ENCODE measurements around the gene KRT23.

KRT23 gene

DNA sequence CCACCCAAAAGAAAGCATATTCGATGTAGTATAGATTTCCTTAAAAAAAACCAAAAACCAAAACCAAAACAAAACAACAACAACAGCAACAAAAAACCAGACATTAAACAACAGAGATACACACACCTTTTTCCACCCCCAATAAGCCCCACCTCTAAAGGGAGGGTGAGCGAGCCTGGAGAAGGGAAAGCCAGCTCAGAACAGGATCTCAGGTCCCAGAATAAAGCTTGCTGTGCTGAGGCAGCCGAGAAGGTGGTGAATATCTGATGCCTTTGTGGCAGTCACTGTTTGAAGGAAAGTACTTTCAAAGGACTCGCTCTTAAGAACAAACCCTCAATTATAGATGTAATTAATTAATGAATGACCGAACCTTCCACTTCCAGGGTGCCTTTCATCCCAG lies 470 bp downstream of the KRT23 start:
- TF ChIP-seq SPI1 (IDR thresholded peaks at IDR 0.05; ENCODE audit: borderline replicate concordance, low read depth) (no peak), GABPA (IDR thresholded peaks at IDR 0.05; ENCODE audit: low read depth) (no peak), POLR2AphosphoS5 (IDR thresholded peaks at IDR 0.05; ENCODE audit: low read depth) (no peak)
- TF ChIP-seq, protein P1, sequence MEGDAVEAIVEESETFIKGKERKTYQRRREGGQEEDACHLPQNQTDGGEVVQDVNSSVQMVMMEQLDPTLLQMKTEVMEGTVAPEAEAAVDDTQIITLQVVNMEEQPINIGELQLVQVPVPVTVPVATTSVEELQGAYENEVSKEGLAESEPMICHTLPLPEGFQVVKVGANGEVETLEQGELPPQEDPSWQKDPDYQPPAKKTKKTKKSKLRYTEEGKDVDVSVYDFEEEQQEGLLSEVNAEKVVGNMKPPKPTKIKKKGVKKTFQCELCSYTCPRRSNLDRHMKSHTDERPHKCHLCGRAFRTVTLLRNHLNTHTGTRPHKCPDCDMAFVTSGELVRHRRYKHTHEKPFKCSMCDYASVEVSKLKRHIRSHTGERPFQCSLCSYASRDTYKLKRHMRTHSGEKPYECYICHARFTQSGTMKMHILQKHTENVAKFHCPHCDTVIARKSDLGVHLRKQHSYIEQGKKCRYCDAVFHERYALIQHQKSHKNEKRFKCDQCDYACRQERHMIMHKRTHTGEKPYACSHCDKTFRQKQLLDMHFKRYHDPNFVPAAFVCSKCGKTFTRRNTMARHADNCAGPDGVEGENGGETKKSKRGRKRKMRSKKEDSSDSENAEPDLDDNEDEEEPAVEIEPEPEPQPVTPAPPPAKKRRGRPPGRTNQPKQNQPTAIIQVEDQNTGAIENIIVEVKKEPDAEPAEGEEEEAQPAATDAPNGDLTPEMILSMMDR (IDR thresholded peaks at IDR 0.05; ENCODE audit: insufficient read depth, low read length): no peak
- TF ChIP-seq, protein P2, sequence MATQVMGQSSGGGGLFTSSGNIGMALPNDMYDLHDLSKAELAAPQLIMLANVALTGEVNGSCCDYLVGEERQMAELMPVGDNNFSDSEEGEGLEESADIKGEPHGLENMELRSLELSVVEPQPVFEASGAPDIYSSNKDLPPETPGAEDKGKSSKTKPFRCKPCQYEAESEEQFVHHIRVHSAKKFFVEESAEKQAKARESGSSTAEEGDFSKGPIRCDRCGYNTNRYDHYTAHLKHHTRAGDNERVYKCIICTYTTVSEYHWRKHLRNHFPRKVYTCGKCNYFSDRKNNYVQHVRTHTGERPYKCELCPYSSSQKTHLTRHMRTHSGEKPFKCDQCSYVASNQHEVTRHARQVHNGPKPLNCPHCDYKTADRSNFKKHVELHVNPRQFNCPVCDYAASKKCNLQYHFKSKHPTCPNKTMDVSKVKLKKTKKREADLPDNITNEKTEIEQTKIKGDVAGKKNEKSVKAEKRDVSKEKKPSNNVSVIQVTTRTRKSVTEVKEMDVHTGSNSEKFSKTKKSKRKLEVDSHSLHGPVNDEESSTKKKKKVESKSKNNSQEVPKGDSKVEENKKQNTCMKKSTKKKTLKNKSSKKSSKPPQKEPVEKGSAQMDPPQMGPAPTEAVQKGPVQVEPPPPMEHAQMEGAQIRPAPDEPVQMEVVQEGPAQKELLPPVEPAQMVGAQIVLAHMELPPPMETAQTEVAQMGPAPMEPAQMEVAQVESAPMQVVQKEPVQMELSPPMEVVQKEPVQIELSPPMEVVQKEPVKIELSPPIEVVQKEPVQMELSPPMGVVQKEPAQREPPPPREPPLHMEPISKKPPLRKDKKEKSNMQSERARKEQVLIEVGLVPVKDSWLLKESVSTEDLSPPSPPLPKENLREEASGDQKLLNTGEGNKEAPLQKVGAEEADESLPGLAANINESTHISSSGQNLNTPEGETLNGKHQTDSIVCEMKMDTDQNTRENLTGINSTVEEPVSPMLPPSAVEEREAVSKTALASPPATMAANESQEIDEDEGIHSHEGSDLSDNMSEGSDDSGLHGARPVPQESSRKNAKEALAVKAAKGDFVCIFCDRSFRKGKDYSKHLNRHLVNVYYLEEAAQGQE (IDR thresholded peaks at IDR 0.05; ENCODE audit: insufficient replicate concordance, low read depth): no peak
- no peak for DNase-seq (ENCODE audit: low read depth in 1 of 2, low spot score in 1 of 2)
- Histone ChIP-seq H3K27ac (replicated peaks) (no peak overlapping the region), H3K27me3 (ENCODE audit: insufficient read depth, poor library complexity, severe bottlenecking) (no peaks in the 10 kb centered on the region), H3K4me3 (replicated peaks; ENCODE audit: insufficient read depth, low read length) (no peak overlapping the region)

DNA sequence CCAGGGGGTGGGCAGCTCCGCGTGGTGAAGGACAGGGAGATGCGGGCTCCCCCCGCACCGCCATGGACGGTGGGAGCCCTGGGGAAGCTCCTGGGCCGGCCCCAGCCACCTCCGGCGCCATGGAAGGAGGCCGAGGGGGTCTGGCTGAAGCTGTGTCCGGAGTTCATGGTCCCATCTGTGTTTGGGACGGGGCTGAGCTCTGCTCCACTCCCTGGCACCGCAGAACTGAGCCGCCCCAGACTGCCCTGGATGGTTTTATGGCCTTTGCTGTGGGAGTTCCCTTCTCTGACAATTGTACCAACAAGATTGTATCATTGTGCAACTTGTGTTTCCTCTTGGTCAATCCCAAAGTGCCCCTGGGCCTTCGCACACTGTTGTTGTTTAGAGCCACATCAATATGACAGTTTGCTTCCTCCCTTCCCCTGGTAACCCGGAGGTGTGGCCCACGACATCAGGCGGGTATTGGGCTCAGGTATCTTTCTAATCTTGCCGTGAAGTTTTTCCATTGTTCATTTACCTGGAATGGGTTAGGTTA lies 942 bp downstream of the KRT23 start:
- H3K4me3 ChIP-seq (replicated peaks; ENCODE audit: insufficient read depth, low read length): no peak overlapping the region
- TF ChIP-seq SPI1 (IDR thresholded peaks at IDR 0.05; ENCODE audit: borderline replicate concordance, low read depth) (no peak), GABPA (IDR thresholded peaks at IDR 0.05; ENCODE audit: low read depth) (no peak), POLR2AphosphoS5 (IDR thresholded peaks at IDR 0.05; ENCODE audit: low read depth) (no peak)
- TF ChIP-seq, protein P1 (IDR thresholded peaks at IDR 0.05; ENCODE audit: insufficient read depth, low read length): no peak
- TF ChIP-seq, protein P2 (IDR thresholded peaks at IDR 0.05; ENCODE audit: insufficient replicate concordance, low read depth): no peak
- H3K27ac ChIP-seq (replicated peaks): no peak overlapping the region
- no peaks in the 10 kb centered on the region for H3K27me3 ChIP-seq (ENCODE audit: insufficient read depth, poor library complexity, severe bottlenecking)
- peak in 1 of 2 experiments; percentile 5 for DNase-seq (ENCODE audit: low read depth in 1 of 2, low spot score in 1 of 2)

DNA sequence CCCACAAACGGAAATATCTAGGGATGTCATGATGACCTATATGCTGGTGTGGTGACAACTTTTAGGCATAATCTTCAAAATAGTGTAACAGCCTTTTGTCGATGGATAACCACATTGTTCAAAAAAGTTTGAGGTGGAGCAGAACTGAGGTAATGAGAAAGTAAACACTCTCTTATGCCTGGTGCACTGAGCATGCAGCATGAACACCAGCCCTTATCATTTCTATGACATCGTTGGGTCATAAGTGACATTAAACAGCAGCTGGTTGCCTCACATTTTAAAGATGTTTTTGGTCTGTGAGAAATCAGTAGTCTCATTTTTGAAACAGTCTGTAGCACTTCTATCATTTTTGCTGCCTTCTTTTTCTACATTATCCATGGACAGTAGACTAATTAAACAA lies 1.8 kb downstream of the KRT23 start:
- Histone ChIP-seq H3K27me3 (ENCODE audit: insufficient read depth, poor library complexity, severe bottlenecking) (no peaks in the 10 kb centered on the region), H3K27ac (replicated peaks) (no peak overlapping the region), H3K4me3 (replicated peaks; ENCODE audit: insufficient read depth, low read length) (no peak overlapping the region)
- DNase-seq (ENCODE audit: low read depth in 1 of 2, low spot score in 1 of 2): no peak
- TF ChIP-seq, protein P2 (IDR thresholded peaks at IDR 0.05; ENCODE audit: insufficient replicate concordance, low read depth): no peak
- TF ChIP-seq SPI1 (IDR thresholded peaks at IDR 0.05; ENCODE audit: borderline replicate concordance, low read depth) (no peak), GABPA (IDR thresholded peaks at IDR 0.05; ENCODE audit: low read depth) (no peak), POLR2AphosphoS5 (IDR thresholded peaks at IDR 0.05; ENCODE audit: low read depth) (no peak)
- TF ChIP-seq, protein P1 (IDR thresholded peaks at IDR 0.05; ENCODE audit: insufficient read depth, low read length): no peak

Measured in HL-60 (cell line).